Endothelial cell (in vitro differentiated cells): ENCODE measurements around the gene ABLIM1. TPM values are rescaled to one million over a fixed set of nuclear protein-coding genes. Genes with fewer than 3 reads are reported as not detected.

ENCODE experiments used
- DNase-seq: peaks from one replicate; pipeline ENCODE4 v3.0.0; 2021; ENCODE audit warnings: low spot score
- H3K27ac Mint-ChIP-seq: one replicate; pipeline ENCODE4 v1.8.0; 2021; ENCODE audit warnings: mixed read lengths, inconsistent platforms; ENCODE audit not compliant: unreplicated experiment
- H3K27me3 Mint-ChIP-seq: one replicate; pipeline ENCODE4 v1.8.0; 2021; ENCODE audit warnings: mild to moderate bottlenecking, moderate library complexity, mixed read lengths, inconsistent platforms; ENCODE audit not compliant: unreplicated experiment
- H3K36me3 Mint-ChIP-seq: one replicate; pipeline ENCODE4 v1.8.0; 2021; ENCODE audit warnings: mild to moderate bottlenecking, low read depth, mixed read lengths, inconsistent platforms; ENCODE audit not compliant: unreplicated experiment
- H3K4me1 Mint-ChIP-seq: one replicate; pipeline ENCODE4 v1.8.0; 2021; ENCODE audit warnings: mild to moderate bottlenecking, mixed read lengths, inconsistent platforms; ENCODE audit not compliant: unreplicated experiment
- H3K4me3 Mint-ChIP-seq: one replicate; pipeline ENCODE4 v1.8.0; 2021; ENCODE audit warnings: mild to moderate bottlenecking, mixed read lengths, inconsistent platforms; ENCODE audit not compliant: unreplicated experiment
- H3K9me3 Mint-ChIP-seq: one replicate; pipeline ENCODE4 v1.8.0; 2021; ENCODE audit warnings: mixed read lengths, inconsistent platforms; ENCODE audit not compliant: unreplicated experiment
- CTCF ChIP-seq: fragments of 200-600 bp; sonication (generic); IDR thresholded peaks from one replicate; pipeline ENCODE4 v1.5.0; 2021; ENCODE audit warnings: antibody characterized with exemption; ENCODE audit not compliant: unreplicated experiment
- total RNA-seq: library from RNA; stranded (reverse); fragmentation: NEBNext Ultra II Directional; extraction: Animal tissue kit (Norgen Biotek cat#: 25700); gene quantifications from one replicate; pipeline ENCODE4 v1.2.1, GENCODE V29; 2021; ENCODE audit not compliant: unreplicated experiment

The ABLIM1 gene
- total RNA-seq, 1 donor from 2014 or later, result 55.9 TPM

- H3K4me1 Mint-ChIP-seq, result peaks cover 4% of the 10 kb centered on the region
- TF ChIP-seq CTCF, result no peak
- H3K9me3 Mint-ChIP-seq, result no peaks in the 10 kb centered on the region
- H3K27ac Mint-ChIP-seq, result no peak overlapping the region
- H3K27me3 Mint-ChIP-seq, result no peaks in the 10 kb centered on the region
- no peak for DNase-seq
- no peak overlapping the region for H3K4me3 Mint-ChIP-seq
- H3K36me3 Mint-ChIP-seq, result no peaks in the 10 kb centered on the region
Observed at GRCh38 chr10:114453576-114453975, 204.5 kb downstream of the ABLIM1 start.

GRCh38 chr10:114448897-114449296 is 209.2 kb downstream of the ABLIM1 start:
- Mint-ChIP-seq H3K36me3 (peaks cover 5% of the 10 kb centered on the region), H3K4me1 (peaks cover 26% of the 10 kb centered on the region), H3K9me3 (no peaks in the 10 kb centered on the region), H3K4me3 (no peak overlapping the region), H3K27me3 (no peaks in the 10 kb centered on the region), H3K27ac (no peak overlapping the region)
- no peak for TF ChIP-seq CTCF
- DNase-seq, result no peak

GRCh38 chr10:114445332-114445731 is 212.7 kb downstream of the ABLIM1 start:
- Mint-ChIP-seq H3K4me3 (no peak overlapping the region), H3K27me3 (no peaks in the 10 kb centered on the region), H3K4me1 (peaks cover 26% of the 10 kb centered on the region), H3K36me3 (peaks cover 14% of the 10 kb centered on the region), H3K9me3 (no peaks in the 10 kb centered on the region), H3K27ac (no peak overlapping the region)
- no peak for DNase-seq
- TF ChIP-seq CTCF, result no peak

- Mint-ChIP-seq H3K9me3 (no peaks in the 10 kb centered on the region), H3K36me3 (peaks cover 15% of the 10 kb centered on the region), H3K4me1 (peaks cover 26% of the 10 kb centered on the region), H3K27ac (no peak overlapping the region), H3K4me3 (no peak overlapping the region), H3K27me3 (no peaks in the 10 kb centered on the region)
- no peak for TF ChIP-seq CTCF
- no peak for DNase-seq
Observed at GRCh38 chr10:114444819-114445218, 213.3 kb downstream of the ABLIM1 start.

GRCh38 chr10:114442091-114442630 is 215.9 kb downstream of the ABLIM1 start:
- peaks cover 22% of the 10 kb centered on the region for H3K4me1 Mint-ChIP-seq
- H3K4me3 Mint-ChIP-seq, result no peak overlapping the region
- H3K9me3 Mint-ChIP-seq, result no peaks in the 10 kb centered on the region
- H3K36me3 Mint-ChIP-seq, result peaks cover 27% of the 10 kb centered on the region
- no peak overlapping the region for H3K27ac Mint-ChIP-seq
- H3K27me3 Mint-ChIP-seq, result no peaks in the 10 kb centered on the region
- TF ChIP-seq CTCF, result no peak
- DNase-seq, result no peak
